ENCODE results near the gene RUNX1.

GRCh38 chr21:34974162-34974981, 74.7 kb downstream of the RUNX1 start:
- TF ChIP-seq SNAI1 (CRISPR knock-in tag; IDR thresholded peaks at IDR 0.05; ENCODE audit: borderline replicate concordance) = no peak
- no peak for TF ChIP-seq POLR2A (IDR thresholded peaks at IDR 0.05; ENCODE audit: insufficient read depth in 1 of 2, low read depth in 2 of 2, low read length in 2 of 2)
- TF ChIP-seq MXD1 (CRISPR knock-in tag; IDR thresholded peaks at IDR 0.05) = no peak
- TF ChIP-seq EZH2 (conservative IDR thresholded peaks at IDR 0.05; ENCODE audit: low read depth, low read length) = no peak
- TF ChIP-seq ATF7 (IDR thresholded peaks at IDR 0.05) = no peak
- no peak for TF ChIP-seq ATF7 (CRISPR knock-in tag; IDR thresholded peaks at IDR 0.05)
- no peak for TF ChIP-seq ZNF3 (CRISPR knock-in tag; IDR thresholded peaks at IDR 0.05)
- TF ChIP-seq, protein P1, sequence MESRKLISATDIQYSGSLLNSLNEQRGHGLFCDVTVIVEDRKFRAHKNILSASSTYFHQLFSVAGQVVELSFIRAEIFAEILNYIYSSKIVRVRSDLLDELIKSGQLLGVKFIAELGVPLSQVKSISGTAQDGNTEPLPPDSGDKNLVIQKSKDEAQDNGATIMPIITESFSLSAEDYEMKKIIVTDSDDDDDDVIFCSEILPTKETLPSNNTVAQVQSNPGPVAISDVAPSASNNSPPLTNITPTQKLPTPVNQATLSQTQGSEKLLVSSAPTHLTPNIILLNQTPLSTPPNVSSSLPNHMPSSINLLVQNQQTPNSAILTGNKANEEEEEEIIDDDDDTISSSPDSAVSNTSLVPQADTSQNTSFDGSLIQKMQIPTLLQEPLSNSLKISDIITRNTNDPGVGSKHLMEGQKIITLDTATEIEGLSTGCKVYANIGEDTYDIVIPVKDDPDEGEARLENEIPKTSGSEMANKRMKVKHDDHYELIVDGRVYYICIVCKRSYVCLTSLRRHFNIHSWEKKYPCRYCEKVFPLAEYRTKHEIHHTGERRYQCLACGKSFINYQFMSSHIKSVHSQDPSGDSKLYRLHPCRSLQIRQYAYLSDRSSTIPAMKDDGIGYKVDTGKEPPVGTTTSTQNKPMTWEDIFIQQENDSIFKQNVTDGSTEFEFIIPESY (CRISPR knock-in tag; IDR thresholded peaks at IDR 0.05) = no peak

Data from HepG2 (cell line).